ENCODE results near the gene TXNDC9.
"Not testable (repeated sequence)": the region's sequence is repeated elsewhere in the genome, so short reads cannot be mapped to it uniquely, and the experiment has no call there.

TXNDC9 gene

GRCh38 chr2:99325384-99325783 lies 10.7 kb downstream of the TXNDC9 start:
- no peak for DNase-seq (ENCODE audit: low spot score)

- DNase-seq (ENCODE audit: low spot score): not testable (repeated sequence)
These were observed 18.3 kb downstream of the TXNDC9 start for GRCh38 chr2:99317873-99318200.

GRCh38 chr2:99317161-99317872 lies 18.8 kb downstream of the TXNDC9 start:
- DNase-seq (ENCODE audit: low spot score): no peak

- DNase-seq (ENCODE audit: low spot score): not testable (repeated sequence)
These were observed 35.0 kb downstream of the TXNDC9 start, which contains the start of gene LYG1 for GRCh38 chr2:99301097-99301496. LYG1 (minus strand) TSS chr2:99301197; CDS start chr2:99295670, 5,527 bp downstream.

- DNase-seq (ENCODE audit: low spot score): no peak
These were observed 36.6 kb downstream of the TXNDC9 start for GRCh38 chr2:99299580-99299979.

- no peak for DNase-seq (ENCODE audit: low spot score)
These were observed 38.1 kb downstream of the TXNDC9 start for GRCh38 chr2:99297994-99298393.

GRCh38 chr2:99285526-99285925 lies 50.6 kb downstream of the TXNDC9 start:
- no peak for DNase-seq (ENCODE audit: low spot score)

- no peak for DNase-seq (ENCODE audit: low spot score)
These were observed 56.0 kb downstream of the TXNDC9 start for GRCh38 chr2:99279969-99280695.

GRCh38 chr2:99278793-99279291 lies 57.3 kb downstream of the TXNDC9 start:
- no peak for DNase-seq (ENCODE audit: low spot score)

- not testable (repeated sequence) for DNase-seq (ENCODE audit: low spot score)
These were observed 57.9 kb downstream of the TXNDC9 start for GRCh38 chr2:99278195-99278765.

GRCh38 chr2:99275882-99276281 lies 60.3 kb downstream of the TXNDC9 start:
- DNase-seq (ENCODE audit: low spot score): no peak

Measured in left forelimb (tissue), 1 donor.